ENCODE results near the gene CDH4.

CDH4 gene

GRCh38 chr20:61295682-61296628 lies 43.9 kb downstream of the CDH4 start:
- no peak overlapping the region for H3K4me3 ChIP-seq
- no peaks in the 10 kb centered on the region for H3K27me3 ChIP-seq (ENCODE audit: low read depth)
- no peaks in the 10 kb centered on the region for H3K4me1 ChIP-seq
- no peak for DNase-seq (ENCODE audit: low spot score in 2 of 2)
- no peaks in the 10 kb centered on the region for H3K36me3 ChIP-seq (replicated peaks)
- in situ Hi-C loops (cut with MboI; ENCODE audit: low sequenced_read_pairs) = no loop called here
- no peaks in the 10 kb centered on the region for H3K9me3 ChIP-seq

- in situ Hi-C loops (cut with MboI; ENCODE audit: low sequenced_read_pairs) = no loop called here
- Histone ChIP-seq H3K9me3 (no peaks in the 10 kb centered on the region), H3K27me3 (ENCODE audit: low read depth) (no peaks in the 10 kb centered on the region), H3K4me3 (no peak overlapping the region), H3K36me3 (replicated peaks) (no peaks in the 10 kb centered on the region), H3K4me1 (no peaks in the 10 kb centered on the region)
- DNase-seq (ENCODE audit: low spot score in 2 of 2) = no peak
Observed at GRCh38 chr20:61296629-61297019, 44.6 kb downstream of the CDH4 start.

GRCh38 chr20:61297491-61297890 lies 45.4 kb downstream of the CDH4 start:
- Histone ChIP-seq H3K36me3 (replicated peaks) (no peaks in the 10 kb centered on the region), H3K4me1 (no peaks in the 10 kb centered on the region), H3K27me3 (ENCODE audit: low read depth) (no peaks in the 10 kb centered on the region), H3K4me3 (no peak overlapping the region), H3K9me3 (no peaks in the 10 kb centered on the region)
- in situ Hi-C loops (cut with MboI; ENCODE audit: low sequenced_read_pairs) = no loop called here
- no peak for DNase-seq (ENCODE audit: low spot score in 2 of 2)

GRCh38 chr20:61297986-61298385 lies 45.9 kb downstream of the CDH4 start:
- DNase-seq (ENCODE audit: low spot score in 2 of 2) = no peak
- in situ Hi-C loops (cut with MboI; ENCODE audit: low sequenced_read_pairs) = no loop called here
- H3K4me1 ChIP-seq = no peaks in the 10 kb centered on the region
- no peaks in the 10 kb centered on the region for H3K36me3 ChIP-seq (replicated peaks)
- H3K27me3 ChIP-seq (ENCODE audit: low read depth) = no peaks in the 10 kb centered on the region
- H3K9me3 ChIP-seq = no peaks in the 10 kb centered on the region
- no peak overlapping the region for H3K4me3 ChIP-seq

GRCh38 chr20:61298661-61299060 lies 46.6 kb downstream of the CDH4 start:
- Histone ChIP-seq H3K4me3 (no peak overlapping the region), H3K27me3 (ENCODE audit: low read depth) (no peaks in the 10 kb centered on the region), H3K4me1 (no peaks in the 10 kb centered on the region), H3K36me3 (replicated peaks) (no peaks in the 10 kb centered on the region), H3K9me3 (no peaks in the 10 kb centered on the region)
- in situ Hi-C loops (cut with MboI; ENCODE audit: low sequenced_read_pairs) = no loop called here
- DNase-seq (ENCODE audit: low spot score in 2 of 2) = no peak

- no peaks in the 10 kb centered on the region for H3K27me3 ChIP-seq (ENCODE audit: low read depth)
- H3K4me1 ChIP-seq = no peaks in the 10 kb centered on the region
- no peak for DNase-seq (ENCODE audit: low spot score in 2 of 2)
- H3K36me3 ChIP-seq (replicated peaks) = no peaks in the 10 kb centered on the region
- H3K4me3 ChIP-seq = no peak overlapping the region
- H3K9me3 ChIP-seq = no peaks in the 10 kb centered on the region
- in situ Hi-C loops (cut with MboI; ENCODE audit: low sequenced_read_pairs) = no loop called here
Observed at GRCh38 chr20:61299104-61299503, 47.0 kb downstream of the CDH4 start.

GRCh38 chr20:61299618-61300017 lies 47.6 kb downstream of the CDH4 start:
- Histone ChIP-seq H3K36me3 (replicated peaks) (no peaks in the 10 kb centered on the region), H3K4me3 (no peak overlapping the region), H3K27me3 (ENCODE audit: low read depth) (no peaks in the 10 kb centered on the region), H3K9me3 (no peaks in the 10 kb centered on the region), H3K4me1 (no peaks in the 10 kb centered on the region)
- no peak for DNase-seq (ENCODE audit: low spot score in 2 of 2)
- in situ Hi-C loops (cut with MboI; ENCODE audit: low sequenced_read_pairs) = no loop called here

- no peak for DNase-seq (ENCODE audit: low spot score in 2 of 2)
- in situ Hi-C loops (cut with MboI; ENCODE audit: low sequenced_read_pairs) = no loop called here
- no peaks in the 10 kb centered on the region for H3K27me3 ChIP-seq (ENCODE audit: low read depth)
- no peaks in the 10 kb centered on the region for H3K4me1 ChIP-seq
- H3K4me3 ChIP-seq = no peak overlapping the region
- no peaks in the 10 kb centered on the region for H3K36me3 ChIP-seq (replicated peaks)
- no peaks in the 10 kb centered on the region for H3K9me3 ChIP-seq
Observed at GRCh38 chr20:61300293-61300692, 48.2 kb downstream of the CDH4 start.

GRCh38 chr20:61300709-61301108 lies 48.6 kb downstream of the CDH4 start:
- H3K27me3 ChIP-seq (ENCODE audit: low read depth) = no peaks in the 10 kb centered on the region
- no peaks in the 10 kb centered on the region for H3K4me1 ChIP-seq
- H3K4me3 ChIP-seq = no peak overlapping the region
- no peaks in the 10 kb centered on the region for H3K9me3 ChIP-seq
- no peaks in the 10 kb centered on the region for H3K36me3 ChIP-seq (replicated peaks)
- DNase-seq (ENCODE audit: low spot score in 2 of 2) = no peak
- in situ Hi-C loops (cut with MboI; ENCODE audit: low sequenced_read_pairs) = no loop called here

GRCh38 chr20:61301711-61302525 lies 49.9 kb downstream of the CDH4 start:
- Histone ChIP-seq H3K4me3 (no peak overlapping the region), H3K4me1 (no peaks in the 10 kb centered on the region), H3K27me3 (ENCODE audit: low read depth) (no peaks in the 10 kb centered on the region), H3K9me3 (no peaks in the 10 kb centered on the region), H3K36me3 (replicated peaks) (no peaks in the 10 kb centered on the region)
- DNase-seq (ENCODE audit: low spot score in 2 of 2) = no peak
- in situ Hi-C loops (cut with MboI; ENCODE audit: low sequenced_read_pairs) = no loop called here

- Histone ChIP-seq H3K4me1 (no peaks in the 10 kb centered on the region), H3K4me3 (no peak overlapping the region), H3K27me3 (ENCODE audit: low read depth) (no peaks in the 10 kb centered on the region), H3K9me3 (no peaks in the 10 kb centered on the region), H3K36me3 (replicated peaks) (no peaks in the 10 kb centered on the region)
- in situ Hi-C loops (cut with MboI; ENCODE audit: low sequenced_read_pairs) = no loop called here
- no peak for DNase-seq (ENCODE audit: low spot score in 2 of 2)
Observed at GRCh38 chr20:61303217-61303616, 51.2 kb downstream of the CDH4 start.

- in situ Hi-C loops (cut with MboI; ENCODE audit: low sequenced_read_pairs) = no loop called here
- no peak for DNase-seq (ENCODE audit: low spot score in 2 of 2)
- H3K36me3 ChIP-seq (replicated peaks) = no peaks in the 10 kb centered on the region
- H3K9me3 ChIP-seq = no peaks in the 10 kb centered on the region
- no peak overlapping the region for H3K4me3 ChIP-seq
- no peaks in the 10 kb centered on the region for H3K4me1 ChIP-seq
- no peaks in the 10 kb centered on the region for H3K27me3 ChIP-seq (ENCODE audit: low read depth)
Observed at GRCh38 chr20:61303675-61304074, 51.6 kb downstream of the CDH4 start.

GRCh38 chr20:61304750-61305149 lies 52.7 kb downstream of the CDH4 start:
- Histone ChIP-seq H3K9me3 (no peaks in the 10 kb centered on the region), H3K4me3 (no peak overlapping the region), H3K27me3 (ENCODE audit: low read depth) (no peaks in the 10 kb centered on the region), H3K36me3 (replicated peaks) (no peaks in the 10 kb centered on the region), H3K4me1 (no peaks in the 10 kb centered on the region)
- DNase-seq (ENCODE audit: low spot score in 2 of 2) = no peak
- in situ Hi-C loops (cut with MboI; ENCODE audit: low sequenced_read_pairs) = no loop called here

GRCh38 chr20:61306937-61307475 lies 54.9 kb downstream of the CDH4 start:
- in situ Hi-C loops (cut with MboI; ENCODE audit: low sequenced_read_pairs) = no loop called here
- no peaks in the 10 kb centered on the region for H3K9me3 ChIP-seq
- H3K4me3 ChIP-seq = no peak overlapping the region
- H3K36me3 ChIP-seq (replicated peaks) = no peaks in the 10 kb centered on the region
- H3K27me3 ChIP-seq (ENCODE audit: low read depth) = no peaks in the 10 kb centered on the region
- no peak for DNase-seq (ENCODE audit: low spot score in 2 of 2)
- no peaks in the 10 kb centered on the region for H3K4me1 ChIP-seq

All from HAP-1 (cell line).